ENCODE results near the gene ADORA1.

ADORA1 gene

GRCh38 chr1:203101813-203102634 lies 25.5 kb upstream of the ADORA1 start:
- DNase-seq (ENCODE audit: low spot score), result no peak
- H3K4me3 Mint-ChIP-seq, result no peak overlapping the region

GRCh38 chr1:203103216-203103615 lies 24.3 kb upstream of the ADORA1 start:
- H3K4me3 Mint-ChIP-seq, result no peak overlapping the region
- no peaks in the 10 kb centered on the region for H3K9me3 Mint-ChIP-seq
- H3K27me3 Mint-ChIP-seq (ENCODE audit: low read depth), result peaks cover 19% of the 10 kb centered on the region
- DNase-seq (ENCODE audit: low spot score), result no peak
- H3K4me1 Mint-ChIP-seq (ENCODE audit: low read depth), result no peaks in the 10 kb centered on the region
- no peaks in the 10 kb centered on the region for H3K36me3 Mint-ChIP-seq (ENCODE audit: low read depth)
- no peak overlapping the region for H3K27ac Mint-ChIP-seq

More at GRCh38 chr1:203101813-203102634, 25.5 kb upstream of the ADORA1 start:
- Mint-ChIP-seq H3K27ac (no peak overlapping the region), H3K36me3 (ENCODE audit: low read depth) (no peaks in the 10 kb centered on the region), H3K4me1 (ENCODE audit: low read depth) (no peaks in the 10 kb centered on the region), H3K9me3 (no peaks in the 10 kb centered on the region), H3K27me3 (ENCODE audit: low read depth) (peaks cover 8% of the 10 kb centered on the region)

GRCh38 chr1:203103829-203104495 lies 23.6 kb upstream of the ADORA1 start:
- Mint-ChIP-seq H3K27me3 (ENCODE audit: low read depth) (peaks cover 26% of the 10 kb centered on the region), H3K36me3 (ENCODE audit: low read depth) (no peaks in the 10 kb centered on the region), H3K4me1 (ENCODE audit: low read depth) (no peaks in the 10 kb centered on the region), H3K4me3 (no peak overlapping the region), H3K27ac (no peak overlapping the region), H3K9me3 (no peaks in the 10 kb centered on the region)
- no peak for DNase-seq (ENCODE audit: low spot score)

GRCh38 chr1:203104789-203105390 lies 22.6 kb upstream of the ADORA1 start:
- Mint-ChIP-seq H3K9me3 (no peaks in the 10 kb centered on the region), H3K27me3 (ENCODE audit: low read depth) (peaks cover 32% of the 10 kb centered on the region), H3K27ac (no peak overlapping the region), H3K4me3 (no peak overlapping the region), H3K4me1 (ENCODE audit: low read depth) (no peaks in the 10 kb centered on the region), H3K36me3 (ENCODE audit: low read depth) (no peaks in the 10 kb centered on the region)
- no peak for DNase-seq (ENCODE audit: low spot score)

- Mint-ChIP-seq H3K36me3 (ENCODE audit: low read depth) (no peaks in the 10 kb centered on the region), H3K27me3 (ENCODE audit: low read depth) (peaks cover 31% of the 10 kb centered on the region), H3K27ac (no peak overlapping the region), H3K9me3 (no peaks in the 10 kb centered on the region), H3K4me3 (no peak overlapping the region), H3K4me1 (ENCODE audit: low read depth) (no peaks in the 10 kb centered on the region)
- DNase-seq (ENCODE audit: low spot score), result no peak
Measured at GRCh38 chr1:203112475-203112874, 15.1 kb upstream of the ADORA1 start.

- Mint-ChIP-seq H3K9me3 (no peaks in the 10 kb centered on the region), H3K4me1 (ENCODE audit: low read depth) (no peaks in the 10 kb centered on the region), H3K27ac (no peak overlapping the region), H3K36me3 (ENCODE audit: low read depth) (no peaks in the 10 kb centered on the region), H3K27me3 (ENCODE audit: low read depth) (peaks cover 30% of the 10 kb centered on the region), H3K4me3 (no peak overlapping the region)
- no peak for DNase-seq (ENCODE audit: low spot score)
Measured at GRCh38 chr1:203113308-203113707, 14.2 kb upstream of the ADORA1 start.

- Mint-ChIP-seq H3K27ac (no peak overlapping the region), H3K36me3 (ENCODE audit: low read depth) (no peaks in the 10 kb centered on the region), H3K27me3 (ENCODE audit: low read depth) (peaks cover 24% of the 10 kb centered on the region)
Measured at GRCh38 chr1:203114202-203114601, 13.3 kb upstream of the ADORA1 start.

GRCh38 chr1:203116091-203116820 lies 11.3 kb upstream of the ADORA1 start:
- Mint-ChIP-seq H3K27me3 (ENCODE audit: low read depth) (peaks cover 31% of the 10 kb centered on the region), H3K9me3 (no peaks in the 10 kb centered on the region), H3K27ac (no peak overlapping the region), H3K4me1 (ENCODE audit: low read depth) (no peaks in the 10 kb centered on the region), H3K4me3 (no peak overlapping the region), H3K36me3 (ENCODE audit: low read depth) (no peaks in the 10 kb centered on the region)
- DNase-seq (ENCODE audit: low spot score), result no peak

More at GRCh38 chr1:203114202-203114601, 13.3 kb upstream of the ADORA1 start:
- no peak for DNase-seq (ENCODE audit: low spot score)
- Mint-ChIP-seq H3K4me3 (no peak overlapping the region), H3K4me1 (ENCODE audit: low read depth) (no peaks in the 10 kb centered on the region), H3K9me3 (no peaks in the 10 kb centered on the region)

- DNase-seq (ENCODE audit: low spot score), result no peak
- Mint-ChIP-seq H3K27me3 (ENCODE audit: low read depth) (peaks cover 33% of the 10 kb centered on the region), H3K36me3 (ENCODE audit: low read depth) (no peaks in the 10 kb centered on the region), H3K9me3 (no peaks in the 10 kb centered on the region), H3K4me3 (no peak overlapping the region), H3K4me1 (ENCODE audit: low read depth) (peaks cover 4% of the 10 kb centered on the region), H3K27ac (no peak overlapping the region)
Measured at GRCh38 chr1:203117611-203118575, 9.6 kb upstream of the ADORA1 start.

- H3K27ac Mint-ChIP-seq, result no peak overlapping the region
Measured at GRCh38 chr1:203120325-203121153, 7.0 kb upstream of the ADORA1 start.

GRCh38 chr1:203121186-203122015 lies 6.1 kb upstream of the ADORA1 start:
- H3K4me3 Mint-ChIP-seq, result no peak overlapping the region
- peaks cover 54% of the 10 kb centered on the region for H3K27me3 Mint-ChIP-seq (ENCODE audit: low read depth)
- H3K27ac Mint-ChIP-seq, result no peak overlapping the region
- no peaks in the 10 kb centered on the region for H3K36me3 Mint-ChIP-seq (ENCODE audit: low read depth)
- DNase-seq (ENCODE audit: low spot score), result no peak
- H3K4me1 Mint-ChIP-seq (ENCODE audit: low read depth), result peaks cover 4% of the 10 kb centered on the region
- H3K9me3 Mint-ChIP-seq, result no peaks in the 10 kb centered on the region

More at GRCh38 chr1:203120325-203121153, 7.0 kb upstream of the ADORA1 start:
- H3K4me1 Mint-ChIP-seq (ENCODE audit: low read depth), result peaks cover 4% of the 10 kb centered on the region
- H3K27me3 Mint-ChIP-seq (ENCODE audit: low read depth), result peaks cover 45% of the 10 kb centered on the region
- H3K9me3 Mint-ChIP-seq, result no peaks in the 10 kb centered on the region
- DNase-seq (ENCODE audit: low spot score), result no peak
- H3K36me3 Mint-ChIP-seq (ENCODE audit: low read depth), result no peaks in the 10 kb centered on the region
- no peak overlapping the region for H3K4me3 Mint-ChIP-seq

GRCh38 chr1:203122159-203122558 lies 5.4 kb upstream of the ADORA1 start:
- Mint-ChIP-seq H3K9me3 (no peaks in the 10 kb centered on the region), H3K4me3 (no peak overlapping the region), H3K4me1 (ENCODE audit: low read depth) (peaks cover 5% of the 10 kb centered on the region), H3K27me3 (ENCODE audit: low read depth) (peaks cover 59% of the 10 kb centered on the region), H3K27ac (no peak overlapping the region), H3K36me3 (ENCODE audit: low read depth) (no peaks in the 10 kb centered on the region)
- DNase-seq (ENCODE audit: low spot score), result no peak
